Hepatocyte (in vitro differentiated cells): ENCODE results near the gene BTBD19.

Experiments
- CTCF ChIP-seq: fragments of 200-600 bp; sonication (generic); IDR thresholded peaks from 2 replicates; pipeline ENCODE4 v1.5.1; 2016; ENCODE audit warnings: antibody characterized with exemption, mild to moderate bottlenecking; ENCODE audit not compliant: poor library complexity
- EZH2 ChIP-seq: fragments of 200-600 bp; sonication (generic); IDR thresholded peaks from 2 replicates; pipeline ENCODE4 v1.6.1; 2016; ENCODE audit warnings: antibody characterized with exemption, mild to moderate bottlenecking, borderline replicate concordance
- EZH2phosphoT487 ChIP-seq: fragments of 200-600 bp; sonication (generic); IDR thresholded peaks from one replicate; pipeline ENCODE4 v1.6.1; 2018; ENCODE audit warnings: antibody characterized with exemption, mild to moderate bottlenecking, low read depth, moderate library complexity; ENCODE audit not compliant: unreplicated experiment, severe bottlenecking

DNA sequence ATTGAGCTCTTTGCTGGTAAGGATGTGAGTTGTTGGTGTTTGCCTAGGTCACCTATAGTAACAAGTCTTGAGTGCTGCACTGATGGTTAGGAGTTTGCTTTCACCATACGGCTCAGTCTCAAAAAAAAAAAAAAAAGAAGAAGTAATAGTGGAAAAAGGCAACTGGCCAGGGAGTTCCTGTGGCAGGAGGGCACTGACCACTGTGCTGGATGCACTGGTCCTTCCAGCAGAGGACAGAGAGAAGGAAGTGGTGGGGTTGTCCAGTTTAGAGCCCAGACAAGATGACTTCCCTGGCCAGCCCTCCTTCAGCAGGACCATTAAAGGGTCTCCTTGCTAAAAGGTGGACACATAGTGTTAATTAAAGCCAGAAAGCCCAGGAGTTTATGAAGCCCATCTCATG is 46.6 kb downstream of the BTBD19 start:
- TF ChIP-seq CTCF, result no peak
- TF ChIP-seq EZH2, result no peak
- no peak for TF ChIP-seq EZH2phosphoT487
